IPS DF 19.7 (cell line): ENCODE data around the gene ADGRL2.

ENCODE experiments used
- DNase-seq: peaks from one replicate; pipeline ENCODE4 v3.0.0-alpha.2; 2013; ENCODE audit warnings: low read depth, low spot score

ADGRL2 gene

GRCh38 chr1:81982523-81982922 is 181.8 kb downstream of the ADGRL2 start:
- no peak for DNase-seq

DNA sequence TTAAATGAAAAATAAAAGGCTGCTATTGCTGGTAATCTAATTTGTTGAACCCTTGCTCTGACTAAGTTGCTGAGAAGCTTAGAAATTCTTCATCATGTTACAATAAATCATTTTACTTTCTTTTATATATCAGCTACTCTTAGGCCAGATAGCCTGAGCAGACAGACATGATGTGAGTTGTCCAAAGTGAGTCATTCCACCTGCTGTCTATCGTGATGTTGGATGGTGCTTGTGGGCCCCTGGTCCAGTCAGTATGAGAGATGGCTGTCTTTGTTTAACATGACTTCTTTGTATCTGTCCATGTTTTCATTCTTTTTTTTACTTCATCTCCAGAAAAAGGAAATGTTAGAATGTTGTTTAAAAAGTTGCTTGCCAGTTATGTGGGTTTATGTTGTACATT is 188.8 kb downstream of the ADGRL2 start:
- no peak for DNase-seq

DNA sequence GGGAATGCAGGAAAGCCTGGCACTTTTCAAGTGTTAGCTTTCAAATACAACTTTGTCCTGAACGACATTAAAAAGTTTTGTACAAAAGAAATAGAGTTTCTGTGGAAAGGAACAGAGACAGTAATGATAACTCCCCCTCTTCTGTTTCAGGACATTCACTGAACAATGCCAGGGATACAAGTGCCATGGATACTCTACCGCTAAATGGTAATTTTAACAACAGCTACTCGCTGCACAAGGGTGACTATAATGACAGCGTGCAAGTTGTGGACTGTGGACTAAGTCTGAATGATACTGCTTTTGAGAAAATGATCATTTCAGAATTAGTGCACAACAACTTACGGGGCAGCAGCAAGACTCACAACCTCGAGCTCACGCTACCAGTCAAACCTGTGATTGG is 189.5 kb downstream of the ADGRL2 start:
- no peak for DNase-seq

DNA sequence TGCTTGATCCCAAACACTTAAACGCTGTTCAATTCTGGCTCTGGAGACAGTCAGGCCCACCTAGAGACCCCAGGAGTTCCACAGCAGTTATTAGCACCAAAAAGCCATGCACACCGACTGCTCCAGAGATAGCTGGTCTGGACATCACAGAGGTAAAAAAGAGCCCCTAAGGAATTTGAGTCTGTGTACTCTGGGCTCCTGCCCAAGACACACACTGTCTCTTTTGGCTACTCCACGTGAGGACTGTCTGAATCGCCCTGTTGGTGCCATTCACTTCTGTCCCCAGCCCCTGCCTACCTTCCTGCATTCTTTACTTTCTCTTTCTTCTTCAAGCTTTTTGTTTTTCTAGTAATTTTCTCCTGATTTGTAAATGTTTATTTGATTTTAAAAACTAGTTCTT is 197.4 kb downstream of the ADGRL2 start:
- DNase-seq, result no peak

- no peak for DNase-seq
Observed at GRCh38 chr1:81999364-81999763, 198.6 kb downstream of the ADGRL2 start.

DNA sequence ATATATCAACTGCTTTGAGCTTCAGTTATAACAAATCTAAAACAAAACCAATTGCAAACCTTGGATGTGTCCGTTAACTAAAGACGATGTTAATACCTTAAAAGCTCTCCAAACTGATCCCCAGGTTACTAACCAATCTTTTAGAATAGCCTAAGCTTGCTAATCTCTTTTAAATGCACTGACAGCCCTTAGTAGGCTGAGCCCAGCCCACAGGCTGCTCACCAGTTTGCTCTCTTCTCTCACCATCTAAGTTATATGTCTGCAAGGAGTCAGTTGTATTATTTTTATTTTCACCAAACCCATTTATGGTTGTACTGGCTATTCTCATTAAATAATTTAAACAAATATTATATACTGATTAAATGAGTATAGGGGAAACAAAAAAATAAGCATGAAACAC is 199.5 kb downstream of the ADGRL2 start:
- DNase-seq, result no peak

GRCh38 chr1:82001345-82001744 is 200.6 kb downstream of the ADGRL2 start:
- no peak for DNase-seq

- DNase-seq, result no peak
Observed at GRCh38 chr1:82007804-82008203, 207.1 kb downstream of the ADGRL2 start.

GRCh38 chr1:82013702-82014101 is 213.0 kb downstream of the ADGRL2 start:
- DNase-seq, result no peak

DNA sequence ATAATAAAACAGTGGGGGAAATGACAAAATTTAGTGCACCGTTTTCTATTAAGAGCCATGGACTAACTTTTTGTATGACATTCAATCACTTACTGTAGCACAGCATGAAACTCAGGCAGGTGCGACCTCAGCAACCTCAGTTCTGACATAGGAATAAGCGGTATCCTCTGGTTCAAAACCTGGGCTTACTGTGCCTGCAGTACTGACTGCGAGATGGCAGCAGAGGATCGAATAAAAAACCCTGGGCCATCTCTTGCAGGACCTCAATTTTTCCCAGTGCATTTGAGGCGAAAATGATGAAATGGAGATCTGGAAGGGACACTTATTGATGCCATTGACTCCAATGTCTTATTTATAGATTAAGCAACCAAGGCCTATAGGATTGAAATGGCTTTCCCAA is 214.7 kb downstream of the ADGRL2 start:
- DNase-seq, result no peak

GRCh38 chr1:82018319-82018718 is 217.6 kb downstream of the ADGRL2 start:
- DNase-seq, result no peak

- no peak for DNase-seq
Observed at GRCh38 chr1:82019508-82019907, 218.8 kb downstream of the ADGRL2 start.

- no peak for DNase-seq
Observed at GRCh38 chr1:82030830-82031229, 230.1 kb downstream of the ADGRL2 start.

GRCh38 chr1:82032068-82032467 is 231.3 kb downstream of the ADGRL2 start:
- no peak for DNase-seq

GRCh38 chr1:82034812-82035211 is 234.1 kb downstream of the ADGRL2 start:
- DNase-seq, result no peak
